H1 (cell line): ENCODE measurements around the gene CYBA. TPM values are rescaled to one million over a fixed set of nuclear protein-coding genes. Genes with fewer than 3 reads are reported as not detected.

Source experiments
- CTCF ChIA-PET: fragments of 300-600 bp; sonication (Branson Sonifier 250); formaldehyde crosslinking; loops from one replicate; lab custom pipeline; 2021; ENCODE audit not compliant: partially characterized antibody; lab: Charles Lee
- POLR2A ChIA-PET: fragments of 300-600 bp; sonication (Branson Sonifier 250); formaldehyde crosslinking; loops from one replicate; lab custom pipeline; 2021; ENCODE audit warnings: inconsistent platforms; ENCODE audit not compliant: partially characterized antibody; lab: Charles Lee
- DNase-seq, 2 experiments: peaks; one replicate each; pipeline versions ENCODE4 v3.0.0 to v3.0.0-alpha.2; 2010 to 2022; ENCODE audit warnings: low spot score in 2 of 2, low read depth in 1 of 2, mixed read lengths in 1 of 2
- FAIRE-seq: peaks from 2 replicates; lab custom pipeline; 2011; peaks lifted over from hg19 to GRCh38; lab: Jason Lieb, UNC
- H2AFZ ChIP-seq: 2 replicates; pipeline ENCODE4 v1.8.1; 2012; ENCODE audit warnings: low read length, inconsistent platforms
- H2AK5ac ChIP-seq: 2 replicates; pipeline ENCODE4 v1.6.1; 2013; ENCODE audit warnings: low read depth, low read length
- H2BK120ac ChIP-seq: replicated peaks from 2 replicates; pipeline ENCODE3; 2013; ENCODE audit warnings: low read depth, low read length, inconsistent platforms
- H2BK12ac ChIP-seq: 2 replicates; pipeline ENCODE4 v1.6.1; 2013; ENCODE audit warnings: low read depth, low read length
- H2BK15ac ChIP-seq: 2 replicates; pipeline ENCODE4 v1.6.1; 2013; ENCODE audit warnings: low read length
- H2BK20ac ChIP-seq: 2 replicates; pipeline ENCODE4 v1.6.1; 2013; ENCODE audit warnings: low read length
- H2BK5ac ChIP-seq: 2 replicates; pipeline ENCODE4 v1.6.1; 2013; ENCODE audit warnings: low read depth, low read length
- H3K14ac ChIP-seq: 2 replicates; pipeline ENCODE4 v1.6.1; 2013; ENCODE audit warnings: inconsistent platforms; ENCODE audit not compliant: insufficient read length
- H3K18ac ChIP-seq: 2 replicates; pipeline ENCODE4 v1.6.1; 2013; ENCODE audit warnings: low read length; ENCODE audit errors: extremely low read depth
- H3K23ac ChIP-seq: 2 replicates; pipeline ENCODE4 v1.6.1; 2013; ENCODE audit warnings: inconsistent platforms; ENCODE audit not compliant: insufficient read length
- H3K23me2 ChIP-seq: 2 replicates; pipeline ENCODE4 v1.6.1; 2013; ENCODE audit warnings: low read depth, low read length
- H3K27ac ChIP-seq: 2 replicates; pipeline ENCODE4 v1.6.1; 2011; ENCODE audit warnings: low read depth, low read length, inconsistent platforms
- H3K27me3 ChIP-seq, 4 experiments: replicated peaks in 1 of 4; 1 replicate in 1 of 4; 2 replicates in 3 of 4; pipeline versions ENCODE4 v1.6.1 to v1.8.1; 2011 to 2013; ENCODE audit warnings: low read length in 3 of 4, mild to moderate bottlenecking in 3 of 4, inconsistent platforms in 2 of 4, mixed read lengths in 2 of 4, moderate library complexity in 1 of 4; ENCODE audit not compliant: control insufficient read depth in 3 of 4, insufficient read depth in 3 of 4; ENCODE audit errors: extremely low read depth in 1 of 4
- H3K36me3 ChIP-seq, 4 experiments: 2 replicates each; pipeline versions ENCODE4 v1.6.1 to v1.8.1; 2011 to 2013; ENCODE audit warnings: mild to moderate bottlenecking in 4 of 4, low read length in 3 of 4, moderate library complexity in 2 of 4, control low read depth in 1 of 4, inconsistent platforms in 1 of 4; ENCODE audit not compliant: insufficient read depth in 4 of 4, control insufficient read depth in 2 of 4
- H3K4ac ChIP-seq: replicated peaks from 2 replicates; pipeline ENCODE3; 2013; ENCODE audit warnings: low read length, low read depth, mixed read lengths, inconsistent platforms; ENCODE audit not compliant: insufficient read length
- H3K4me1 ChIP-seq, 4 experiments: replicated peaks in 1 of 4; 1 replicate in 1 of 4; 2 replicates in 3 of 4; pipeline versions ENCODE4 v1.6.1 to v1.8.1; 2011 to 2013; ENCODE audit warnings: low read length in 3 of 4, inconsistent platforms in 2 of 4, mixed read lengths in 1 of 4; ENCODE audit not compliant: insufficient read depth in 4 of 4, control insufficient read depth in 3 of 4
- H3K4me2 ChIP-seq, 2 experiments: 2 replicates each; pipeline versions ENCODE4 v1.6.1 to v1.8.1; 2011 to 2013; ENCODE audit warnings: low read depth in 2 of 2, low read length in 2 of 2, control low read depth in 1 of 2, inconsistent platforms in 1 of 2, mild to moderate bottlenecking in 1 of 2; ENCODE audit not compliant: insufficient read depth in 1 of 2
- H3K4me3 ChIP-seq, 4 experiments: fragments of 200-600, 300-600 bp in 1 of 4; sonication (generic), shearing (Covaris generic), sonication (Bioruptor Twin) in 1 of 4; 2 replicates each; pipeline versions ENCODE4 v1.5.1 to v1.8.1; 2011 to 2016; ENCODE audit warnings: low read length in 4 of 4, low read depth in 3 of 4, control low read depth in 2 of 4, inconsistent platforms in 2 of 4, mild to moderate bottlenecking in 2 of 4, mixed read lengths in 1 of 4, moderate library complexity in 1 of 4; ENCODE audit not compliant: insufficient read depth in 2 of 4; ENCODE audit errors: extremely low read depth in 1 of 4
- H3K56ac ChIP-seq: replicated peaks from 2 replicates; pipeline ENCODE3; 2013; ENCODE audit warnings: low read depth, mild to moderate bottlenecking, mixed read lengths, low read length, inconsistent platforms; ENCODE audit not compliant: insufficient read length
- H3K79me1 ChIP-seq: 2 replicates; pipeline ENCODE4 v1.6.1; 2013; ENCODE audit warnings: low read depth, low read length, control low read depth
- H3K79me2 ChIP-seq, 2 experiments: 2 replicates each; pipeline versions ENCODE4 v1.6.1 to v1.8.1; 2012 to 2013; ENCODE audit warnings: low read length in 2 of 2, mild to moderate bottlenecking in 2 of 2, inconsistent platforms in 1 of 2; ENCODE audit not compliant: insufficient read depth in 2 of 2, control insufficient read depth in 1 of 2
- H3K9ac ChIP-seq, 4 experiments: replicated peaks in 1 of 4; 1 replicate in 1 of 4; 2 replicates in 3 of 4; pipeline versions ENCODE4 v1.6.1 to v1.8.1; 2011 to 2013; ENCODE audit warnings: low read depth in 3 of 4, low read length in 3 of 4, control low read depth in 2 of 4, mild to moderate bottlenecking in 2 of 4, moderate library complexity in 2 of 4, inconsistent platforms in 1 of 4; ENCODE audit errors: extremely low read depth in 1 of 4
- H3K9me3 ChIP-seq, 2 experiments: 2 replicates each; pipeline versions ENCODE4 v1.6.1 to v1.8.1; 2012 to 2013; ENCODE audit warnings: mild to moderate bottlenecking in 2 of 2, moderate library complexity in 2 of 2, control low read depth in 1 of 2, inconsistent platforms in 1 of 2, low read depth in 1 of 2, low read length in 1 of 2, mixed read lengths in 1 of 2; ENCODE audit not compliant: insufficient read depth in 2 of 2
- H4K20me1 ChIP-seq, 2 experiments: replicated peaks in 1 of 2; 2 replicates each; pipeline versions ENCODE3 to v1.8.1; 2011 to 2013; ENCODE audit warnings: inconsistent platforms in 2 of 2, low read length in 2 of 2, mild to moderate bottlenecking in 1 of 2; ENCODE audit not compliant: insufficient read depth in 2 of 2, control insufficient read depth in 1 of 2
- H4K5ac ChIP-seq: 2 replicates; pipeline ENCODE4 v1.6.1; 2013; ENCODE audit warnings: low read length, low read depth, mixed read lengths, inconsistent platforms; ENCODE audit not compliant: insufficient read length
- H4K8ac ChIP-seq: 2 replicates; pipeline ENCODE4 v1.8.0; 2013; ENCODE audit warnings: mild to moderate bottlenecking, moderate library complexity, low read length, inconsistent platforms; ENCODE audit not compliant: insufficient read depth; ENCODE audit errors: extremely low read depth
- H4K91ac ChIP-seq: replicated peaks from 2 replicates; pipeline ENCODE3; 2013; ENCODE audit warnings: low read length, mixed read lengths, inconsistent platforms; ENCODE audit not compliant: insufficient read length
- BACH1 ChIP-seq: IDR thresholded peaks from 2 replicates; pipeline ENCODE4 v1.6.1; 2012; ENCODE audit warnings: low read length, improper control_type of control experiment
- BRCA1 ChIP-seq: IDR thresholded peaks from 2 replicates; pipeline ENCODE4 v1.6.1; 2012; ENCODE audit warnings: low read depth, low read length, improper control_type of control experiment
- CREB1 ChIP-seq: IDR thresholded peaks from 2 replicates; pipeline ENCODE4 v1.6.1; 2012; ENCODE audit warnings: inconsistent platforms
- JUN ChIP-seq: IDR thresholded peaks from 2 replicates; pipeline ENCODE4 v1.6.1; 2011; ENCODE audit warnings: low read depth, mild to moderate bottlenecking, improper control_type of control experiment, low read length
- KDM5A ChIP-seq: fragments of 200-600 bp; IDR thresholded peaks from 2 replicates; pipeline ENCODE4 v1.7.1; 2012; ENCODE audit warnings: mild to moderate bottlenecking, low read length, inconsistent platforms, mixed read lengths
- ZNF274 ChIP-seq: IDR thresholded peaks from 2 replicates; pipeline ENCODE4 v1.7.0; 2012; ENCODE audit warnings: low read length, borderline replicate concordance; ENCODE audit errors: extremely low read depth
- WGBS, 2 experiments: shearing (Covaris generic) in 1 of 2; methylation state at CpG; one replicate each; pipeline versions ENCODE4 v1.1.6 to v1.1.7; 2013 to 2015; ENCODE audit warnings: low lambda C conversion rate in 2 of 2, mixed read lengths in 2 of 2, inconsistent platforms in 1 of 2, low coverage in 1 of 2, missing lambda C conversion rate in 1 of 2; ENCODE audit not compliant: insufficient replicate concordance in 2 of 2, insufficient coverage in 1 of 2, insufficient read length in 1 of 2; ENCODE audit errors: extremely low coverage in 1 of 2, missing lambda C conversion rate in 1 of 2; 5-methylcytosine and 5-hydroxymethylcytosine counted together
- polyA plus RNA-seq, 7 experiments: library from polyadenylated mRNA; depleted of rRNA in 3 of 7; stranded (reverse) in 5 of 7; unstranded in 2 of 7; fragments of >200 nt in 5 of 7; fragments of 200-250 nt in 2 of 7; gene quantifications; 1 replicate in 5 of 7; 2 replicates in 1 of 7; 4 replicates in 1 of 7; pipeline versions ENCODE4 v1.2.1 to v1.2.3, GENCODE V29; 2011 to 2013; ENCODE audit warnings: missing spikeins in 2 of 7, mixed read lengths in 2 of 7
- total RNA-seq: library from RNA; stranded (reverse); fragmentation: NEBNext Ultra II Directional; extraction: Animal tissue kit (Norgen Biotek cat#: 25700); gene quantifications from 2 replicates; pipeline ENCODE4 v1.2.1, GENCODE V29; 2021

Gene CYBA
- total and polyA plus RNA-seq, 2 of the 8 experiments (the other 6 are each of a cell fraction or from before 2014, with no cell fraction given), result 136 to 254 TPM

- H4K91ac ChIP-seq, result no peak overlapping the region
- H2BK12ac ChIP-seq, result no peak overlapping the region
- H3K56ac ChIP-seq, result no peak overlapping the region
- H3K79me2 ChIP-seq, result peaks cover 0 to 15% of the 10 kb centered on the region in 2 experiments; a peak in 1 of 4 replicates
- no peak overlapping the region; the same call in 1 of the 2 replicates for H4K8ac ChIP-seq
- no peak for FAIRE-seq
- H3K79me1 ChIP-seq, result peaks cover 24% of the 10 kb centered on the region
- H2BK120ac ChIP-seq, result no peak overlapping the region
- no peak overlapping the region for H2BK20ac ChIP-seq
- no peak overlapping the region for H2BK5ac ChIP-seq
- H3K36me3 ChIP-seq, result peaks cover 0 to 16% (median 2%) of the 10 kb centered on the region in 4 experiments; a peak in 5 of 8 replicates
- ChIA-PET CTCF (interaction anchor here (1.0 to 3.3 kb wide), 7 partner anchors 12 to 82 kb away, joined by 3 to 18 read pairs (median 3); partner anchors contain the start of gene IL17C), POLR2A (interaction anchor here (0.8 to 2.0 kb wide), 3 partner anchors 20 to 45 kb away, joined by 3 to 10 read pairs (median 3); partner anchors contain the start of gene IL17C)
- DNase-seq, result no peak
- no peak overlapping the region for H3K14ac ChIP-seq
- H4K5ac ChIP-seq, result no peak overlapping the region
- H2AFZ ChIP-seq, result no peak overlapping the region
- H3K27ac ChIP-seq, result no peak overlapping the region; the same call in 1 of the 2 replicates
- H3K4ac ChIP-seq, result no peak overlapping the region
- no peak overlapping the region for H2BK15ac ChIP-seq
- no peaks in the 10 kb centered on the region for H3K9me3 ChIP-seq
- no peak overlapping the region for H3K18ac ChIP-seq
- peaks cover 0 to 6% (median 4%) of the 10 kb centered on the region in 4 experiments; a peak in 2 of 7 replicates for H3K4me1 ChIP-seq
- peaks cover 22 to 26% of the 10 kb centered on the region in 2 experiments for H4K20me1 ChIP-seq
- no peak for TF ChIP-seq KDM5A
- TF ChIP-seq BRCA1, result no peak
- TF ChIP-seq CREB1, result no peak
- no peak for TF ChIP-seq BACH1
- no peak for TF ChIP-seq ZNF274
- TF ChIP-seq JUN, result no peak
- no peak overlapping the region for H3K4me3 ChIP-seq
- H3K23ac ChIP-seq, result no peak overlapping the region
- H3K23me2 ChIP-seq, result no peaks in the 10 kb centered on the region
- WGBS, 2 experiments, result 92% methylated on average over 12 of the region's 13 CpGs; no CpG with 5 or more reads in 1 of the 2 experiments
- no peak overlapping the region for H2AK5ac ChIP-seq
- no peak overlapping the region for H3K9ac ChIP-seq
- H3K4me2 ChIP-seq, result no peak overlapping the region
- no peaks in the 10 kb centered on the region for H3K27me3 ChIP-seq
These were observed 34.5 kb downstream of the CYBA start for GRCh38 chr16:88616320-88616719.
